Measurements from ENCODE around the gene CIAO3. TPM values are rescaled to one million over a fixed set of nuclear protein-coding genes. Genes with fewer than 3 reads are reported as not detected.
A peak's percentile ranks its signal among the peaks of the same experiment; 100 is the strongest.

CIAO3 gene
- total and polyA plus RNA-seq, 10 of the 15 experiments (the other 5 are each of a cell fraction or from before 2014, with no cell fraction given) = 1.4 to 37.5 (median 30.8) TPM

GRCh38 chr16:788399-789126 lies 47.8 kb upstream of the CIAO3 start, which contains the start of gene CHTF18 (continued):
- TF ChIP-seq POLR2AphosphoS2 (IDR thresholded peaks at IDR 0.05; ENCODE audit: low read depth, low read length) (no peak), ZBTB40 (IDR thresholded peaks at IDR 0.05; ENCODE audit: borderline replicate concordance) (no peak), MTA2 (IDR thresholded peaks at IDR 0.05; ENCODE audit: low read depth) (no peak), NFIC (IDR thresholded peaks at IDR 0.05; ENCODE audit: low read depth, low read length) (no peak), NR2C1 (IDR thresholded peaks at IDR 0.05) (no peak), SREBF1 (IDR thresholded peaks at IDR 0.05; ENCODE audit: low read length) (no peak), RAD21 (IDR thresholded peaks at IDR 0.05; ENCODE audit: insufficient read depth, low read depth, low read length) (no peak), SMAD1 (IDR thresholded peaks at IDR 0.05; ENCODE audit: low read depth, partially characterized antibody) (no peak), SIX5 (IDR thresholded peaks at IDR 0.05; ENCODE audit: low read depth, low read length, severe bottlenecking) (no peak), MYB (IDR thresholded peaks at IDR 0.05; ENCODE audit: borderline replicate concordance, low read depth, low read length) (no peak), BCL3 (IDR thresholded peaks at IDR 0.05; ENCODE audit: borderline replicate concordance, insufficient read depth, low read depth, low read length, poor library complexity, severe bottlenecking) (no peak), SPI1 (IDR thresholded peaks at IDR 0.05; ENCODE audit: borderline replicate concordance, insufficient read depth, low read depth, low read length) (no peak), RELB (IDR thresholded peaks at IDR 0.05; ENCODE audit: low read depth) (0 out of 2 replicates have a peak, but pooled peaks have one; percentile 15), ZBTB4 (CRISPR knock-in tag; IDR thresholded peaks at IDR 0.05) (no peak), IKZF2 (IDR thresholded peaks at IDR 0.05) (no peak)

Measured in GM12878 (cell line).